Measurements from ENCODE around the gene PPP1R26. TPM values are rescaled to one million over a fixed set of nuclear protein-coding genes. Genes with fewer than 3 reads are reported as not detected.
A peak's percentile ranks its signal among the peaks of the same experiment; 100 is the strongest.

PPP1R26 gene
- total and polyA plus RNA-seq, 2 experiments from 2014 or later, result 10.7 to 49.8 TPM

DNA sequence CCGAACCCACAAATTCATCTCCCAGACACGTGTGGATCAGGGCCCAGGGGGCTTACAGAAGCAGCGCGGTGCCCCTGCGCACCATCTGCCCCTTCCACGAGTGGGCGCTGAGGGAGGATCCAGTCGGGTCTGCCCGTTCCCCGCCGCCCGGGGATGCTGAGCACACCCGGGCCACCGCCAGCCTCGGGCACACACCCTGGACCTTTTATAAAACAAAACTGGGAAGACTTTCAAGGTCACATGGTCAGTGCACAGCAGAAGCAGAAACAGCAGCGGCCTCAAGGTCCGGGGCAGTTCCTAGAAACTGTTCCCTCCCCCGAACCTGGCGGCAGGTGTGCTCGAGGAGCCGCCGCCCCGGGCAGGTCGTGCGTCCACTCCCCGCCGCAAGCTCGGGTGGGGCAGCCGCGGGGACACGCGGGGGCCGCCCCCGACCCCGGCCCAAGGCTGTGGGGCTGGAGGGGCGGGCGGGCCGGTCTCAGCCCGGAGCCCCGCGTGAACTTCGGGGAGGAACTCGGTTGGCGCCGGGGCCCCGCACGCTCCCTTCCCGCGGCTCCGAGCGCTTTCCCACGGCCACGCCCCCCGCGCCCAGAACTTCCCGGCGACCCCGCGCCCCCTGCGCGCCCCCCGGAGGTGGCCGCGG lies 633 bp upstream of the PPP1R26 start (continued):
- TF ChIP-seq, protein P1, sequence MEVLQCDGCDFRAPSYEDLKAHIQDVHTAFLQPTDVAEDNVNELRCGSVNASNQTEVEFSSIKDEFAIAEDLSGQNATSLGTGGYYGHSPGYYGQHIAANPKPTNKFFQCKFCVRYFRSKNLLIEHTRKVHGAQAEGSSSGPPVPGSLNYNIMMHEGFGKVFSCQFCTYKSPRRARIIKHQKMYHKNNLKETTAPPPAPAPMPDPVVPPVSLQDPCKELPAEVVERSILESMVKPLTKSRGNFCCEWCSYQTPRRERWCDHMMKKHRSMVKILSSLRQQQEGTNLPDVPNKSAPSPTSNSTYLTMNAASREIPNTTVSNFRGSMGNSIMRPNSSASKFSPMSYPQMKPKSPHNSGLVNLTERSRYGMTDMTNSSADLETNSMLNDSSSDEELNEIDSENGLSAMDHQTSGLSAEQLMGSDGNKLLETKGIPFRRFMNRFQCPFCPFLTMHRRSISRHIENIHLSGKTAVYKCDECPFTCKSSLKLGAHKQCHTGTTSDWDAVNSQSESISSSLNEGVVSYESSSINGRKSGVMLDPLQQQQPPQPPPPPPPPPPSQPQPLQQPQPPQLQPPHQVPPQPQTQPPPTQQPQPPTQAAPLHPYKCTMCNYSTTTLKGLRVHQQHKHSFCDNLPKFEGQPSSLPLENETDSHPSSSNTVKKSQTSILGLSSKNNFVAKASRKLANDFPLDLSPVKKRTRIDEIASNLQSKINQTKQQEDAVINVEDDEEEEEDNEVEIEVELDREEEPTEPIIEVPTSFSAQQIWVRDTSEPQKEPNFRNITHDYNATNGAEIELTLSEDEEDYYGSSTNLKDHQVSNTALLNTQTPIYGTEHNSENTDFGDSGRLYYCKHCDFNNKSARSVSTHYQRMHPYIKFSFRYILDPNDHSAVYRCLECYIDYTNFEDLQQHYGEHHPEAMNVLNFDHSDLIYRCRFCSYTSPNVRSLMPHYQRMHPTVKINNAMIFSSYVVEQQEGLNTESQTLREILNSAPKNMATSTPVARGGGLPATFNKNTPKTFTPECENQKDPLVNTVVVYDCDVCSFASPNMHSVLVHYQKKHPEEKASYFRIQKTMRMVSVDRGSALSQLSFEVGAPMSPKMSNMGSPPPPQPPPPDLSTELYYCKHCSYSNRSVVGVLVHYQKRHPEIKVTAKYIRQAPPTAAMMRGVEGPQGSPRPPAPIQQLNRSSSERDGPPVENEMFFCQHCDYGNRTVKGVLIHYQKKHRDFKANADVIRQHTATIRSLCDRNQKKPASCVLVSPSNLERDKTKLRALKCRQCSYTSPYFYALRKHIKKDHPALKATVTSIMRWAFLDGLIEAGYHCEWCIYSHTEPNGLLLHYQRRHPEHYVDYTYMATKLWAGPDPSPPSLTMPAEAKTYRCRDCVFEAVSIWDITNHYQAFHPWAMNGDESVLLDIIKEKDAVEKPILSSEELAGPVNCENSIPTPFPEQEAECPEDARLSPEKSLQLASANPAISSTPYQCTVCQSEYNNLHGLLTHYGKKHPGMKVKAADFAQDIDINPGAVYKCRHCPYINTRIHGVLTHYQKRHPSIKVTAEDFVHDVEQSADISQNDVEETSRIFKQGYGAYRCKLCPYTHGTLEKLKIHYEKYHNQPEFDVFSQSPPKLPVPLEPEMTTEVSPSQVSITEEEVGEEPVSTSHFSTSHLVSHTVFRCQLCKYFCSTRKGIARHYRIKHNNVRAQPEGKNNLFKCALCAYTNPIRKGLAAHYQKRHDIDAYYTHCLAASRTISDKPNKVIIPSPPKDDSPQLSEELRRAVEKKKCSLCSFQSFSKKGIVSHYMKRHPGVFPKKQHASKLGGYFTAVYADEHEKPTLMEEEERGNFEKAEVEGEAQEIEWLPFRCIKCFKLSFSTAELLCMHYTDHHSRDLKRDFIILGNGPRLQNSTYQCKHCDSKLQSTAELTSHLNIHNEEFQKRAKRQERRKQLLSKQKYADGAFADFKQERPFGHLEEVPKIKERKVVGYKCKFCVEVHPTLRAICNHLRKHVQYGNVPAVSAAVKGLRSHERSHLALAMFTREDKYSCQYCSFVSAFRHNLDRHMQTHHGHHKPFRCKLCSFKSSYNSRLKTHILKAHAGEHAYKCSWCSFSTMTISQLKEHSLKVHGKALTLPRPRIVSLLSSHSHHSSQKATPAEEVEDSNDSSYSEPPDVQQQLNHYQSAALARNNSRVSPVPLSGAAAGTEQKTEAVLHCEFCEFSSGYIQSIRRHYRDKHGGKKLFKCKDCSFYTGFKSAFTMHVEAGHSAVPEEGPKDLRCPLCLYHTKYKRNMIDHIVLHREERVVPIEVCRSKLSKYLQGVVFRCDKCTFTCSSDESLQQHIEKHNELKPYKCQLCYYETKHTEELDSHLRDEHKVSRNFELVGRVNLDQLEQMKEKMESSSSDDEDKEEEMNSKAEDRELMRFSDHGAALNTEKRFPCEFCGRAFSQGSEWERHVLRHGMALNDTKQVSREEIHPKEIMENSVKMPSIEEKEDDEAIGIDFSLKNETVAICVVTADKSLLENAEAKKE (CRISPR knock-in tag; IDR thresholded peaks at IDR 0.05), result no peak

DNA sequence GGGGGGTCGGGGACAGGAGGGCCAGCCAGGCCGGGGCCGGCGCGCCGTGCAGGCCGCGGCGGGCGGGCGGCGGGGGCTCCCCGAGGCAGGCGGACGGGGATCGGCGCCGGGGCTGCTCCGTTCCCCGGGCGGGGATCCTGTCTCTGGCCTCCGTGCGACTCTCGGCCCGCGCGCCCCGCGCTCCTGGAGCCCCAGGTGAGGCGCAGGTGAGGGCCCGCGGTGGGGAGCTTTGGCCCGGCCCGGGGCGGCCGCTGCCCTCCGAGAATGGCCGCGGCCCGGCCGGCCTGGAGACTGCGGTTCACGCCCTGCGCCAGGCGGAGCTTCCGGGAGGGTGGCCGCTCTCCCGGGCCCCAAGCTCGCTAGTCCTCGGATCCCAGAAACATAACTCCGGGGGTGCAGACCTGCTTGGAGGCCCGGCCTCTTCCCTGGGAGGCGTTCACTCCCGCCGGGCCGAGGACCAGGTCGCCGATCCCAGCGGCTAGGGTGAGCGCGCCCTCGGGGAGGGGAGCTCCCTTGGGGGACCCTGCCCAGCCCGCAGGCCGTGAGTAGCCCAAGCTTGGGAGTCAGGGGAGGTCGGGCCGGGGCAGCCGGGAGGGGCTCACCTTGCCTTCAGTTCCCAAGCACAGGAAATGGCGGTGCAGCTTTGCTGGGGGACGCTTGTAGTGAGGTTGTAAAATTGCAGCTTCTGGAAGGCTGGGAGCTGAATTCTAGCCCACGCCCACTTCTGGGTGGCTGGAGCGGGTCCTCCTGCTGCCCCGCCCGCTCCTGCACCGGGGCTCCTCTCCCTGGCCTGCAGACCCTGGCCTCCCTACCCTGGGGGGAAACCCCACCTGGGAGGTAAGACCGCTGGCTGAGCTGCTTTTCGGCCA lies 723 bp downstream of the PPP1R26 start:
- Histone ChIP-seq H3K4me2 (peak overlapping the region; percentile 92), H3F3A (replicated peaks; ENCODE audit: low read depth) (peaks cover 12% of the 10 kb centered on the region; the same call in 1 of the 2 replicates), H3K9me2 (ENCODE audit: insufficient read depth) (no peaks in the 10 kb centered on the region), H3K4me3 (peak overlapping the region; percentile 86), H4K20me1 (replicated peaks; ENCODE audit: insufficient read depth) (peaks cover 11% of the 10 kb centered on the region; the same call in 1 of the 2 replicates), H3K79me2 (replicated peaks; ENCODE audit: insufficient read depth) (peaks cover 31% of the 10 kb centered on the region), H3K36me3 (ENCODE audit: insufficient read depth) (peaks cover 7% of the 10 kb centered on the region; the same call in 1 of the 2 replicates), H3K4me1 (ENCODE audit: insufficient read depth) (peaks cover 10% of the 10 kb centered on the region), H3K27me3 (ENCODE audit: insufficient read depth) (no peaks in the 10 kb centered on the region), H3K27ac (ENCODE audit: low read depth) (peak overlapping the region; percentile 63; the same call in 1 of the 2 replicates), H2AFZ (peak overlapping the region; percentile 66; the same call in 1 of the 2 replicates)
- peak; percentile 68 for ATAC-seq
- Mint-ChIP-seq H3K27ac (no peak overlapping the region), H3K4me1 (peaks cover 11% of the 10 kb centered on the region), H3K27me3 (ENCODE audit: insufficient read depth, low read depth, poor library complexity) (peaks cover 9% of the 10 kb centered on the region), H3K36me3 (ENCODE audit: low read depth) (peaks cover 19% of the 10 kb centered on the region), H3K4me3 (peak overlapping the region; percentile 77), H3K9me3 (no peaks in the 10 kb centered on the region)
- peak; percentile 71 for DNase-seq (ENCODE audit: low spot score)
- no peak for TF ChIP-seq ZNF331 (CRISPR knock-in tag; IDR thresholded peaks at IDR 0.05; ENCODE audit: low read depth)
- no peak for TF ChIP-seq NANOG (IDR thresholded peaks at IDR 0.05; ENCODE audit: borderline replicate concordance)
- TF ChIP-seq POLR2AphosphoS5 (IDR thresholded peaks at IDR 0.05; ENCODE audit: low read depth), result peak; percentile 51
- TF ChIP-seq, protein P1 (CRISPR knock-in tag; IDR thresholded peaks at IDR 0.05), result no peak

All from GM23338 (cell line).